IMR-90 (cell line): Measurements from ENCODE around the gene MON2. TPM values are rescaled to one million over a fixed set of nuclear protein-coding genes. Genes with fewer than 3 reads are reported as not detected.

Experiments used
- ATAC-seq: fragments of 200-7000 bp; cut with Tn5 transposase; 2 replicates; pipeline ENCODE4 v1.9.1; 2020; ENCODE audit warnings: low read depth, mild to moderate bottlenecking, moderate library complexity
- BruUV-seq: library from RNA; stranded (reverse); fragments of 400-500 nt; replicated peaks from 2 replicates; lab custom pipeline; 2021; lab: Mats Ljungman, UMichigan
- CTCF ChIA-PET: fragments of 300-600 bp; formaldehyde crosslinking; extraction: SDS; loops from one replicate; lab custom pipeline; 2021; ENCODE audit warnings: antibody characterized with exemption; lab: Yijun Ruan, JAX
- POLR2A ChIA-PET: fragments of 300-600 bp; sonication (Branson Sonifier 250); formaldehyde crosslinking; loops from one replicate; lab custom pipeline; 2022; ENCODE audit warnings: antibody characterized with exemption; ENCODE audit not compliant: unreplicated experiment; lab: Charles Lee
- DNase-seq: peaks from one replicate; pipeline ENCODE4 v3.0.0; 2013
- H2AFZ ChIP-seq: replicated peaks from 2 replicates; pipeline ENCODE3; 2013; ENCODE audit warnings: low read length, mild to moderate bottlenecking; ENCODE audit not compliant: poor library complexity
- H2AK5ac ChIP-seq: 2 replicates; pipeline ENCODE4 v1.6.1; 2013; ENCODE audit warnings: low read depth, low read length, inconsistent platforms
- H2AK9ac ChIP-seq: replicated peaks from 2 replicates; pipeline ENCODE3; 2013; ENCODE audit warnings: mild to moderate bottlenecking, low read depth, low read length, moderate library complexity; ENCODE audit not compliant: poor library complexity
- H2BK120ac ChIP-seq: 2 replicates; pipeline ENCODE4 v1.6.1; 2013; ENCODE audit warnings: low read depth, low read length, inconsistent platforms
- H2BK15ac ChIP-seq: 3 replicates; pipeline ENCODE4 v1.6.1; 2013; ENCODE audit warnings: low read depth, low read length, inconsistent platforms
- H2BK20ac ChIP-seq: 2 replicates; pipeline ENCODE4 v1.6.1; 2013; ENCODE audit warnings: low read depth, mild to moderate bottlenecking, inconsistent platforms, low read length, moderate library complexity
- H2BK5ac ChIP-seq: 2 replicates; pipeline ENCODE4 v1.6.1; 2013; ENCODE audit warnings: mild to moderate bottlenecking, low read depth, low read length, inconsistent platforms; ENCODE audit not compliant: poor library complexity, severe bottlenecking
- H3K14ac ChIP-seq: replicated peaks from 2 replicates; pipeline ENCODE4 v1.6.1; 2013; ENCODE audit warnings: low read depth, low read length, inconsistent platforms
- H3K18ac ChIP-seq: 2 replicates; pipeline ENCODE4 v1.6.1; 2013; ENCODE audit warnings: low read depth, low read length, control low read depth
- H3K23ac ChIP-seq: 2 replicates; pipeline ENCODE4 v1.6.1; 2013; ENCODE audit warnings: low read depth, low read length, inconsistent platforms
- H3K27ac ChIP-seq: 2 replicates; pipeline ENCODE4 v1.5.1; 2013; ENCODE audit warnings: mild to moderate bottlenecking, control low read depth, low read length; ENCODE audit not compliant: insufficient read depth
- H3K27me3 ChIP-seq: 2 replicates; pipeline ENCODE4 v1.6.1; 2013; ENCODE audit warnings: low read length; ENCODE audit not compliant: control insufficient read depth, insufficient read depth
- H3K36me3 ChIP-seq: 2 replicates; pipeline ENCODE4 v1.6.1; 2013; ENCODE audit warnings: low read length, mixed read lengths; ENCODE audit not compliant: control insufficient read depth, insufficient read depth
- H3K4ac ChIP-seq: 2 replicates; pipeline ENCODE4 v1.6.1; 2013; ENCODE audit warnings: low read depth, low read length, inconsistent platforms
- H3K4me1 ChIP-seq: 2 replicates; pipeline ENCODE4 v1.6.1; 2013; ENCODE audit warnings: low read length, mixed read lengths; ENCODE audit not compliant: control insufficient read depth, insufficient read depth
- H3K4me2 ChIP-seq: 2 replicates; pipeline ENCODE4 v1.6.1; 2013; ENCODE audit warnings: low read depth, mild to moderate bottlenecking, control low read depth, low read length, moderate library complexity
- H3K4me3 ChIP-seq: 2 replicates; pipeline ENCODE4 v1.5.1; 2013; ENCODE audit warnings: low read depth, mild to moderate bottlenecking, control low read depth, low read length, moderate library complexity; ENCODE audit not compliant: insufficient read depth
- H3K56ac ChIP-seq: 2 replicates; pipeline ENCODE4 v1.6.1; 2013; ENCODE audit warnings: low read length, inconsistent platforms; ENCODE audit not compliant: insufficient read depth; ENCODE audit errors: extremely low read depth
- H3K79me1 ChIP-seq, 2 experiments: 2 replicates each; pipeline ENCODE4 v1.6.1; 2013; ENCODE audit warnings: low read length in 2 of 2, inconsistent platforms in 1 of 2, low read depth in 1 of 2
- H3K9ac ChIP-seq: 2 replicates; pipeline ENCODE4 v1.6.1; 2013; ENCODE audit warnings: low read depth, low read length, control low read depth
- H3K9me1 ChIP-seq: 2 replicates; pipeline ENCODE4 v1.6.1; 2013; ENCODE audit warnings: low read length, inconsistent platforms; ENCODE audit not compliant: insufficient read depth
- H3K9me3 ChIP-seq: 2 replicates; pipeline ENCODE4 v1.6.1; 2013; ENCODE audit warnings: low read length; ENCODE audit not compliant: control insufficient read depth, insufficient read depth
- H4K20me1 ChIP-seq: 2 replicates; pipeline ENCODE4 v1.6.1; 2013; ENCODE audit warnings: low read length, inconsistent platforms; ENCODE audit not compliant: insufficient read depth
- H4K5ac ChIP-seq: 2 replicates; pipeline ENCODE4 v1.6.1; 2013; ENCODE audit warnings: mild to moderate bottlenecking, low read depth, low read length, control low read depth
- H4K8ac ChIP-seq, 2 experiments: 2 replicates each; pipeline ENCODE4 v1.6.1; 2013; ENCODE audit warnings: low read depth in 2 of 2, low read length in 2 of 2, control low read depth in 1 of 2, inconsistent platforms in 1 of 2
- H4K91ac ChIP-seq: 2 replicates; pipeline ENCODE4 v1.6.1; 2013; ENCODE audit warnings: low read depth, low read length, inconsistent platforms; ENCODE audit not compliant: insufficient read depth
- CHD1 ChIP-seq: IDR thresholded peaks from 2 replicates; pipeline ENCODE4 v1.6.1; 2012; ENCODE audit warnings: low read depth, low read length, improper control_type of control experiment
- MAZ ChIP-seq: IDR thresholded peaks from 2 replicates; pipeline ENCODE4 v1.6.1; 2012; ENCODE audit warnings: low read depth, mild to moderate bottlenecking, low read length, improper control_type of control experiment, moderate library complexity, borderline replicate concordance
- RAD21 ChIP-seq: IDR thresholded peaks from 2 replicates; pipeline ENCODE4 v1.6.1; 2012; ENCODE audit warnings: low read length, improper control_type of control experiment
- WGBS, 2 experiments: methylation state at CpG; one replicate each; pipeline versions ENCODE4 v1.1.5 to v1.1.7; 2013; ENCODE audit warnings: missing lambda C conversion rate in 2 of 2; ENCODE audit not compliant: insufficient read length in 1 of 2; ENCODE audit errors: extremely low coverage in 2 of 2; 5-methylcytosine and 5-hydroxymethylcytosine counted together
- dilution Hi-C: fragments of 300-500 bp; cut with HindIII; formaldehyde crosslinking; loops from one replicate; pipeline ENCODE4 v1.14.3; 2018; ENCODE audit warnings: low sequenced_read_pairs; ENCODE audit not compliant: unreplicated experiment
- in situ Hi-C: fragments of 300-500 bp; cut with MboI; formaldehyde crosslinking; loops from 3 replicates; pipeline ENCODE4 v1.14.3; 2019; ENCODE audit warnings: low sequenced_read_pairs, inconsistent platforms, mixed read lengths
- intact Hi-C: fragments of 100-400 bp; cut with micrococcal nuclease; formaldehyde crosslinking; loops from 2 replicates; pipeline ENCODE4 v1.10.0; 2022
- polyA plus RNA-seq, 3 experiments: library from polyadenylated mRNA; depleted of rRNA; stranded (reverse); fragments of >200 nt; gene quantifications; 2 replicates each; pipeline ENCODE4 v1.2.3, GENCODE V29; 2012; ENCODE audit warnings: low replicate concordance in 1 of 3
- total RNA-seq: library from RNA; depleted of rRNA; stranded (reverse); fragments of >200 nt; gene quantifications from 2 replicates; pipeline ENCODE4 v1.2.3, GENCODE V29; 2012

Gene MON2
- total and polyA plus RNA-seq, 2 of the 4 experiments (the other 2 are of a cell fraction) = 13.2 to 39.3 TPM

GRCh38 chr12:62622177-62622576 lies 155.6 kb downstream of the MON2 start:
- Histone ChIP-seq H3K4me2 (no peak overlapping the region), H2BK20ac (no peak overlapping the region), H4K5ac (no peak overlapping the region), H2AK9ac (no peak overlapping the region), H2AFZ (no peak overlapping the region), H4K20me1 (no peaks in the 10 kb centered on the region), H4K91ac (no peak overlapping the region), H3K56ac (no peak overlapping the region), H3K27ac (no peak overlapping the region), H3K36me3 (no peaks in the 10 kb centered on the region), H3K9me1 (no peaks in the 10 kb centered on the region; the same call in 1 of the 2 replicates), H3K4ac (no peak overlapping the region), H2BK120ac (no peak overlapping the region), H3K4me1 (no peaks in the 10 kb centered on the region), H2BK5ac (no peak overlapping the region), H4K8ac (no peak overlapping the region), H3K23ac (no peak overlapping the region), H2BK15ac (no peak overlapping the region), H2AK5ac (no peak overlapping the region), H3K9ac (no peak overlapping the region), H3K18ac (no peak overlapping the region), H3K4me3 (no peak overlapping the region), H3K79me1 (no peaks in the 10 kb centered on the region), H3K14ac (no peak overlapping the region), H3K9me3 (no peaks in the 10 kb centered on the region), H3K27me3 (no peaks in the 10 kb centered on the region)
- dilution Hi-C loops = no loop called here
- DNase-seq = no peak
- no peak for ATAC-seq
- in situ Hi-C loops = no loop called here
- intact Hi-C loops = no loop called here
- ChIA-PET CTCF (interaction anchor here (0.6 kb wide), 1 partner anchor 36 kb away, joined by 3 read pairs; no protein-coding TSS in a partner anchor), POLR2A (no interaction called here)
- TF ChIP-seq CHD1 (no peak), MAZ (no peak), RAD21 (no peak)
- no CpG with 5 or more reads among the region's 2 CpGs for WGBS, 2 experiments
- BruUV-seq = no TSS peak
